ENCODE measurements around the gene RABGGTA. TPM values are rescaled to one million over a fixed set of nuclear protein-coding genes. Genes with fewer than 3 reads are reported as not detected.

Gene RABGGTA
- total RNA-seq, 1 donor from 2014 or later = 27.0 TPM

- Mint-ChIP-seq H3K36me3 (ENCODE audit: low read depth) (peaks cover 19% of the 10 kb centered on the region), H3K9me3 (ENCODE audit: low read depth) (no peaks in the 10 kb centered on the region), H3K4me3 (ENCODE audit: unreplicated experiment) (no peak overlapping the region), H3K27me3 (ENCODE audit: low read depth) (no peaks in the 10 kb centered on the region), H3K27ac (ENCODE audit: unreplicated experiment) (no peak overlapping the region), H3K4me1 (ENCODE audit: low read depth) (peaks cover 19% of the 10 kb centered on the region)
- TF ChIP-seq, protein P1, sequence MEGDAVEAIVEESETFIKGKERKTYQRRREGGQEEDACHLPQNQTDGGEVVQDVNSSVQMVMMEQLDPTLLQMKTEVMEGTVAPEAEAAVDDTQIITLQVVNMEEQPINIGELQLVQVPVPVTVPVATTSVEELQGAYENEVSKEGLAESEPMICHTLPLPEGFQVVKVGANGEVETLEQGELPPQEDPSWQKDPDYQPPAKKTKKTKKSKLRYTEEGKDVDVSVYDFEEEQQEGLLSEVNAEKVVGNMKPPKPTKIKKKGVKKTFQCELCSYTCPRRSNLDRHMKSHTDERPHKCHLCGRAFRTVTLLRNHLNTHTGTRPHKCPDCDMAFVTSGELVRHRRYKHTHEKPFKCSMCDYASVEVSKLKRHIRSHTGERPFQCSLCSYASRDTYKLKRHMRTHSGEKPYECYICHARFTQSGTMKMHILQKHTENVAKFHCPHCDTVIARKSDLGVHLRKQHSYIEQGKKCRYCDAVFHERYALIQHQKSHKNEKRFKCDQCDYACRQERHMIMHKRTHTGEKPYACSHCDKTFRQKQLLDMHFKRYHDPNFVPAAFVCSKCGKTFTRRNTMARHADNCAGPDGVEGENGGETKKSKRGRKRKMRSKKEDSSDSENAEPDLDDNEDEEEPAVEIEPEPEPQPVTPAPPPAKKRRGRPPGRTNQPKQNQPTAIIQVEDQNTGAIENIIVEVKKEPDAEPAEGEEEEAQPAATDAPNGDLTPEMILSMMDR (IDR thresholded peaks at IDR 0.05) = no peak
- DNase-seq (ENCODE audit: low spot score) = no peak
Observed at GRCh38 chr14:24293525-24293924, 22.1 kb upstream of the RABGGTA start.

DNA sequence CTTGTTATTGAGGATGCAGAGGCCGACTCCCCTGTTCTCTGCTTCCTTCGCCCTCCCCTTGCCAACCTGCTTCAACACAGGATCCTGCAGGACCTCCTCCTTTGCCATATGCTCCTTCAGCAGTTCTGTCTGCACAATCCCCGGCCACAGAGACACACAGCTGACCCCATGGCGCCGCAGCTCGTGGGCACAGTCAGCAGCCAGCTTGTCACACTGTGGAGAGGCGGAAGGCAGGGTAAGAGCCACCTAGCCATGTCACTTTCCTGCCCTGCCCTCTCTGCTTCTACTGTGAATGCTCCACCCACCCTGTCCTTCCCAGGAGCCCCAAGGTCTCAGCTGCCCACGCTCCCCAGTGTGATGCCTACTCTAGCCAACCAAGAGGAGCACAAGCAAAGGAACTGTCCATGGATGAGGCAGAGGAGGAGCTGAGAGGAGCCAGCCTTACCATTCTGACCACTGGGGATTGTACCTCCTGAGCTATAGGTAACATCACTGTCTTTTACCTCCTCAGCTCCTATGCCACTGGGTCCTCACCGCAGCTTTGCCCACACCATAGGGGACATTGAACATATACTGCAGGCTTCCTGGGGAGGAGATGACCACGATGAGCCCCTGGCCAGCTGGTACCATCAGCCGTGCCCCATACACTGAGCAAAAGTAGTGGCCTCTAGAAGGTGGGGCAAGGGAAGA lies 20.9 kb upstream of the RABGGTA start:
- TF ChIP-seq, protein P1 (IDR thresholded peaks at IDR 0.05) = no peak
- Mint-ChIP-seq H3K4me3 (ENCODE audit: unreplicated experiment) (no peak overlapping the region), H3K9me3 (ENCODE audit: low read depth) (no peaks in the 10 kb centered on the region), H3K27me3 (ENCODE audit: low read depth) (no peaks in the 10 kb centered on the region), H3K36me3 (ENCODE audit: low read depth) (peaks cover 19% of the 10 kb centered on the region), H3K4me1 (ENCODE audit: low read depth) (peaks cover 13% of the 10 kb centered on the region), H3K27ac (ENCODE audit: unreplicated experiment) (no peak overlapping the region)
- no peak for DNase-seq (ENCODE audit: low spot score)

DNA sequence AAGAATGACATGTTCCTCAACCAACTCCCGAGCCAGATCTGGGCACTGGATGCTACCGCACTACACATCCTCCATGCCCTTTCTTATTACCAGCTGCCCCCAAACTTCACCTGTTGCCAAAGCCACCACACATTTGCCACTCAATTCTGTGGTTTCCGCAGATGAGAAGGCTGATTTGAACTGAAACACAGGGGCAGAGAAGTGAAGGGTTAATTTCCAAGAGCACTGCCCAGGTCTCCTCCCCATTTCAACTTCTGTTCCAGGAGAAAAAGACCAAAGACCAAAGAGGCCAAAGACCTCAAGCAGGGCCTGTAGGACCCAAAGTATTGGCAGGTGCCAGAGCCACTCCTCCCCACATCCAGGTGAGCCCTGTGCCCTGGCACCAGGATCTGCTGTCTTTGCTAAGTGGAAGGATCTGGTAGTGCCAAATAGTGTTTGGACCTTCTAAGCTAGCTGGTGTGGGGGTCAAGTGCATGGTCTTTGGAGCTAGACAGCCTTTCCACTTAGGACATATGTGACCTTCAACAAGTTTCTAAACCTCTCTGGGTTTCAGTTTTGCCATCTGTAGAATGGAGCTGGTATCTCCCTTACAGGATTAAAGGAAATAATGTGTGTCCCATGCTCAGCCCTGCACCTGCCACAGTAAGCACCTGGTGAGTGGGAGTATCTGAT lies 20.2 kb upstream of the RABGGTA start:
- Mint-ChIP-seq H3K4me3 (ENCODE audit: unreplicated experiment) (no peak overlapping the region), H3K4me1 (ENCODE audit: low read depth) (peaks cover 6% of the 10 kb centered on the region), H3K36me3 (ENCODE audit: low read depth) (peaks cover 17% of the 10 kb centered on the region), H3K9me3 (ENCODE audit: low read depth) (no peaks in the 10 kb centered on the region), H3K27me3 (ENCODE audit: low read depth) (no peaks in the 10 kb centered on the region), H3K27ac (ENCODE audit: unreplicated experiment) (no peak overlapping the region)
- TF ChIP-seq, protein P1 (IDR thresholded peaks at IDR 0.05) = no peak
- DNase-seq (ENCODE audit: low spot score) = no peak

GRCh38 chr14:24290746-24291145 lies 19.3 kb upstream of the RABGGTA start:
- Mint-ChIP-seq H3K4me3 (ENCODE audit: unreplicated experiment) (no peak overlapping the region), H3K27ac (ENCODE audit: unreplicated experiment) (no peak overlapping the region), H3K4me1 (ENCODE audit: low read depth) (no peaks in the 10 kb centered on the region), H3K36me3 (ENCODE audit: low read depth) (peaks cover 11% of the 10 kb centered on the region), H3K9me3 (ENCODE audit: low read depth) (no peaks in the 10 kb centered on the region), H3K27me3 (ENCODE audit: low read depth) (no peaks in the 10 kb centered on the region)
- no peak for DNase-seq (ENCODE audit: low spot score)
- TF ChIP-seq, protein P1 (IDR thresholded peaks at IDR 0.05) = no peak

DNA sequence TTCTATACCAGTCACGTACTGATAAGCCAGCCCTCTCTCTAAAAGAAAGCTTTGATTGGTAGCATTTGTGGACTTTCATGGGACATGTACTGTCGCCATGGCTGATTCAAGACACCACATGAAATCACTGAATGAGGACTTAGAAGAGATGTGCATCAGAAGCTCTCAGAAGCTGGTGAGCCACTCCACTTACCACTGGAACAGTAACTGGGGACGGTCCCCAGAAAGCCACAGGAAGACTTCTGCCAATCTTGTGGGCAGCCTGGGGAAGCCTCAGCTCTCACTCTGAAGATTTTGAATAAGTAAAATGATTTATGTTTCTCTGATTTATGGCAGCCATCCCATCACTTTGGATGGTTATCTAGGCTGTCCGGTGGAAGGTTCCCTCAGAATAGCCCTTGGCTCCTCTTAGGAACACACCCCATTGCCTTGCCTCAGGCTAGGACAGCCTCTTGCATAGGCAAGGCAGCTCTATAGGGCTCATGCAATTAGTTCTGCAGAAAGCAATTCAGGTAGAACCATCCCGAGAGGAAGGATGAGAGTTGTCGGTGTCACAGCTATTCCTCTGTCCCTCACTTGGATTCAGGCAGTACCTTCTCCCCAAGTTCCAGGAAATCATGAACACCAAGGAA lies 18.4 kb upstream of the RABGGTA start:
- Mint-ChIP-seq H3K27ac (ENCODE audit: unreplicated experiment) (no peak overlapping the region), H3K9me3 (ENCODE audit: low read depth) (no peaks in the 10 kb centered on the region)

More for the DNA sequence above, 18.4 kb upstream of the RABGGTA start:
- Mint-ChIP-seq H3K27me3 (ENCODE audit: low read depth) (no peaks in the 10 kb centered on the region), H3K4me3 (ENCODE audit: unreplicated experiment) (no peak overlapping the region), H3K4me1 (ENCODE audit: low read depth) (peaks cover 3% of the 10 kb centered on the region), H3K36me3 (ENCODE audit: low read depth) (peaks cover 11% of the 10 kb centered on the region)
- DNase-seq (ENCODE audit: low spot score) = no peak
- TF ChIP-seq, protein P1 (IDR thresholded peaks at IDR 0.05) = no peak
